Stimulated activated memory B cell treated with anti-CD40 and anti-IgM and Interleukin-4, amounts not matched to agents 10 μg/mL and 1 μg/mL and 100 μg/mL, for 72 hours (primary cell): ENCODE measurements around the gene HAND2.
A peak's percentile ranks its signal among the peaks of the same experiment; 100 is the strongest.

Source experiments
- ATAC-seq: fragments of 150-1000 bp; cut with Tn5 transposase; 2 replicates; pipeline ENCODE4 v1.10.0; 2021
- H3K27ac Mint-ChIP-seq: one replicate; pipeline ENCODE4 v1.8.0; 2022; ENCODE audit warnings: mild to moderate bottlenecking, mixed read lengths
- H3K27me3 Mint-ChIP-seq: one replicate; pipeline ENCODE4 v1.8.0; 2022; ENCODE audit warnings: mixed read lengths
- H3K36me3 Mint-ChIP-seq: one replicate; pipeline ENCODE4 v1.8.0; 2022; ENCODE audit warnings: mixed read lengths
- H3K4me1 Mint-ChIP-seq: one replicate; pipeline ENCODE4 v1.8.0; 2022; ENCODE audit warnings: mixed read lengths
- H3K4me3 Mint-ChIP-seq: one replicate; pipeline ENCODE4 v1.8.0; 2022; ENCODE audit warnings: mild to moderate bottlenecking, moderate library complexity, mixed read lengths
- H3K9me3 Mint-ChIP-seq: one replicate; pipeline ENCODE4 v1.8.0; 2022; ENCODE audit warnings: mixed read lengths

The HAND2 gene

GRCh38 chr4:173518425-173519102, 11.5 kb downstream of the HAND2 start:
- H3K9me3 Mint-ChIP-seq, result peaks cover 12% of the 10 kb centered on the region
- H3K4me1 Mint-ChIP-seq, result peaks cover 6% of the 10 kb centered on the region
- H3K27ac Mint-ChIP-seq, result no peak overlapping the region
- H3K27me3 Mint-ChIP-seq, result peaks cover 89% of the 10 kb centered on the region
- H3K36me3 Mint-ChIP-seq, result peaks cover 17% of the 10 kb centered on the region
- no peak for ATAC-seq
- peak overlapping the region; percentile 19 for H3K4me3 Mint-ChIP-seq

DNA sequence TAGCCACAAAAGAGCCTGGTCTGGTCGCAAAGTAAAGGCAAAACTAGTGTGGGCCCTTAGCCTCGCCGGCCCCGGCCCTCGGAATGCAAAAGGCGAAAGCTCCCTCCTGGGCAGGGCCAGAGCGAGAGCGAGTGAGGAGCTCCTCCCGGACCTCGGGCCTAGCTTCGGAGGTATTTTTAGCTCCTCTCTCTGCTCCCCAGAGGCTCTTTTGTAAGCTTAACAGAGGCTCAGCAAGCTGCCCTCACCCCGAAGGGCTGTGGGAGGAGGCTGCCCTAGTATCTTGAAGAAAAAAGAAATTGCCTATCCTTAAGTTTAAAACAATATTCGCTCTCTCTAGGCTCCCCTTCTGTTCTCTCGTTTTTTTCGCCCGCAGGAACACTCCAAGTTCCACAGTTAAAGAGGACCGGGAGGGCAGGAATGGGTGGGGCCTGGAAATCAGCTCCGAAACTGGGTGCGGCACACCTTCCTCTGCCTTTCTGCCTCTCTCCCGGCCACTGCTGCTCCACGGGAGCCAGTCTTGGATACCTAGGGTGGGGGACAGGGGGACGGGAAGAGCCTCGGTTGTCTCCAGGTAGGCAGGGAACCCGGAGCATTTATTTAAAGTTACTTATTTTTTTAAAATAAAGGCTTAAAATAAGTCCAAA, 12.1 kb downstream of the HAND2 start:
- H3K36me3 Mint-ChIP-seq, result peaks cover 13% of the 10 kb centered on the region
- ATAC-seq, result no peak
- no peak overlapping the region for H3K27ac Mint-ChIP-seq
- H3K4me3 Mint-ChIP-seq, result no peak overlapping the region
- peaks cover 87% of the 10 kb centered on the region for H3K27me3 Mint-ChIP-seq
- H3K9me3 Mint-ChIP-seq, result peaks cover 9% of the 10 kb centered on the region
- peaks cover 6% of the 10 kb centered on the region for H3K4me1 Mint-ChIP-seq

DNA sequence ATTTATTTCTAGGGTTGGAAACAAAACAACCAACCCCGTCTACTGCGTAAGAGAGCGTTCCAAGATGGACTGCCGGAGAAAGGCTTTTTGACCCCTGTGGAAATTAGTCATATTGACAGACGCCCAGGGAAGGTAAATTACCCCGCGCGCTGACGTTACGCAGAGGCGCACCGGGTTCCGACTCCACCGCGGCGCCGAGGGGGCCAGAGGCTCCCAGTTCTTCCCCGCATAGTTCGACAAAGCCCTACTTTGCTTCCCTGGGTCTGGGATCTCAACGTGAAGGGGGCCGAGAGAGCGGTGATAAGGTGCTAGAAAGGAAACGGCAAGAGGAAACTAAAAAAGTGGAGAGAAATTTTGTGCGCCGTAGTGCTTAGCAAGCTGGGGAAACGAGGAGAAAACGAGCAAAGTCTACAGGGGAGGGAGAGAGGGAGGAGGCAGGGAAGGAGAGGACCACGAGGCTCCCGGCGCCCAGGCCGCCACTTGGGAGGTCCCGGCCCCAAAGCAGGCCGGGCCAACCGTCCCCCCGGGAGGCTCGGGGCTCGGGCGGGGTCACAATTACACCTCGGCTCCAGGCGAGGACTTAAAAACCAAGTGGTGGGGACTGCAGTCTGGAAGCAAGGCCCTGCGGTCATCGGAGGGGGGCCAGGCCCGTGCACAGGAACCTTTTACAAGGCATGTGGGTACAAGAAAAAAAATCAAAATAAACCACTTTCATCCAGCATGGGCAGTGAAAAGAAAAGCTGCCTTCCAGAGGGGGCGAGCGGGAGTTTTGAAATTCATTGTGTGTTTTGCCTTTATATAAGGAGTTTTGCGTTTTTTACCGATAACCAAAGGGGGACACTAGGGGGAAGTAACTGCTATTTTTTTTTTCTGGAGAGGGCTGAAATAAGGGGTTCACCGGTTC, 13.2 kb downstream of the HAND2 start:
- Mint-ChIP-seq H3K27me3 (peaks cover 88% of the 10 kb centered on the region), H3K4me3 (peak overlapping the region; percentile 25), H3K27ac (no peak overlapping the region), H3K4me1 (peaks cover 6% of the 10 kb centered on the region), H3K36me3 (peaks cover 13% of the 10 kb centered on the region), H3K9me3 (peaks cover 9% of the 10 kb centered on the region)
- ATAC-seq, result no peak

DNA sequence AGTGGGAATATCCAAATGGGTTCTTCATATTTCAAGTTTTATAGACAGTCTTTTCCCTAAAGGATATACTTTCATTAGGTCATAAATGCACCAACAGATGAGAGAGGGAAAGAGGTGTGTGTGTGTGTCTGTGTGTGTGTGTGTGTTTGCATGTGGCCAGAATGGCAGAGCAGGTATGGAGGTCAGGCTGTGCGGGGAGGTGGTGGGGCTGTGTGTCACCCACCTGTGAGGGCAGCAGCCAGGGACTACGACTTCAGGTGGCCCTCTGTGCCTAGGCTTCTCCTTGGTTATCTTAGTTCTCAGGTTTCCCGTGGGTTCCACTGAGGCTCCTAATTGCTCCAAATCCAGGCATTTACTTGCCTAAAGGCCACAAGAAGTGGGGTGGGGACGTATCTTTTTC, 14.6 kb downstream of the HAND2 start:
- Mint-ChIP-seq H3K4me1 (peaks cover 6% of the 10 kb centered on the region), H3K27ac (no peak overlapping the region), H3K27me3 (peaks cover 83% of the 10 kb centered on the region), H3K36me3 (peaks cover 13% of the 10 kb centered on the region), H3K9me3 (peaks cover 9% of the 10 kb centered on the region), H3K4me3 (no peak overlapping the region)
- no peak for ATAC-seq

GRCh38 chr4:173514641-173515217, 15.3 kb downstream of the HAND2 start:
- Mint-ChIP-seq H3K9me3 (peaks cover 9% of the 10 kb centered on the region), H3K36me3 (peaks cover 13% of the 10 kb centered on the region), H3K27ac (no peak overlapping the region), H3K4me1 (peaks cover 6% of the 10 kb centered on the region), H3K27me3 (peaks cover 83% of the 10 kb centered on the region), H3K4me3 (no peak overlapping the region)
- no peak for ATAC-seq

DNA sequence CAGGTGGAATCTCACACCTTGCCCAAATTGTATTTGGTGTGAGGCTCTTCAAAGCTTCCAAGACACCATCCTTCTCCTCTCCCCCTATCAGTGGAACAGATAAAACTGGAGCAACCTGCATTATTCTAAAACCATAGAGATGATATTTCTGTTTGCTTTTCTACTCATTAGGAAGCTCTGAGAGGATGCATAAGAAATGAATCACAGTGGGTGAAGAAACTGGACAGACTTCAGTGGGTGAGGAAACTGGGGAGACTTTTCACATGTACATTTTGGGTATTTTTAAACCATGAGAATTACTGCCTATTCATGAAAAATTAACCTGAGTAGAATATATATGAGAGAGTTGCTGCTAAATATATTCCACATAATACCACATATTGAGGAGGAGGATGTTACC, 16.4 kb downstream of the HAND2 start:
- Mint-ChIP-seq H3K9me3 (peaks cover 6% of the 10 kb centered on the region), H3K4me3 (no peak overlapping the region), H3K27me3 (peaks cover 84% of the 10 kb centered on the region), H3K36me3 (peaks cover 13% of the 10 kb centered on the region), H3K27ac (no peak overlapping the region), H3K4me1 (peaks cover 12% of the 10 kb centered on the region)
- no peak for ATAC-seq

- ATAC-seq, result no peak
- no peak overlapping the region for H3K4me3 Mint-ChIP-seq
- no peak overlapping the region for H3K27ac Mint-ChIP-seq
- peaks cover 18% of the 10 kb centered on the region for H3K36me3 Mint-ChIP-seq
- peaks cover 84% of the 10 kb centered on the region for H3K27me3 Mint-ChIP-seq
- peaks cover 6% of the 10 kb centered on the region for H3K9me3 Mint-ChIP-seq
- H3K4me1 Mint-ChIP-seq, result peaks cover 28% of the 10 kb centered on the region
These were observed 18.2 kb downstream of the HAND2 start for GRCh38 chr4:173511787-173512361.

GRCh38 chr4:173509036-173510001, 20.7 kb downstream of the HAND2 start:
- Mint-ChIP-seq H3K27ac (no peak overlapping the region), H3K36me3 (peaks cover 6% of the 10 kb centered on the region), H3K4me3 (peak overlapping the region; percentile 73), H3K9me3 (no peaks in the 10 kb centered on the region), H3K4me1 (peaks cover 43% of the 10 kb centered on the region), H3K27me3 (peaks cover 85% of the 10 kb centered on the region)
- ATAC-seq, result no peak

DNA sequence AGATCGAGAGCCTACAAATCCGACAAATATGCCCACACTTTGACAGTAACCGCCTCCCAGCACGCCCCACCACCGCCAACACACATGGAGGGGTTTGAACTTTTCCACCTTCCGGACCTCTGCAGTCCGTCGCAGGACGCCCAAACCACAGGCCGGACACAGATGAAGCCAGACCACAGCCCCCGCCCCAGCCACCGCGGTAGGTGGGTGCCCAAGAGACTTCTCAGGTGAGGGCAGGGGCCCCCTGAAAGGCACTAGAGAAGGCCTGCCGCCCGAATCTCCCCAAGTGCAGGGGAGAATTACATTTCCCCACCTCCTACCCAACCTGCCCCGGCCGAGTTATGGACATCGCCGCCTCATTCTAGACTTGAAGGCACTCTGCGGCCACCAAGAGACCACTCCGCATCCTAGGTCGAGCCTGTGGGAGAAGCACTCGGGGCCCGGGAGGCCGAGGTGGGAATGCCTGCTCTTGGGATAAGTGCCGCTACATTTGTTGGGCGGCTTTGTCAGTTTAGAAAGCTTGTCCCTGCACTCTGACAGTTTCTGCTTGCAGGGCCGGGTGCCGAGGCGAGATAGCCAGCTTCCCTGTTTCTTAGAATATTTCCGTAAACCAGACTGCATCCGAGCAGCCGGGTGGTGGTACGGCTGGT, 21.5 kb downstream of the HAND2 start:
- H3K4me3 Mint-ChIP-seq, result peak overlapping the region; percentile 73
- H3K27ac Mint-ChIP-seq, result no peak overlapping the region
- peaks cover 6% of the 10 kb centered on the region for H3K36me3 Mint-ChIP-seq
- H3K9me3 Mint-ChIP-seq, result no peaks in the 10 kb centered on the region
- H3K27me3 Mint-ChIP-seq, result peaks cover 93% of the 10 kb centered on the region
- ATAC-seq, result no peak
- peaks cover 43% of the 10 kb centered on the region for H3K4me1 Mint-ChIP-seq

DNA sequence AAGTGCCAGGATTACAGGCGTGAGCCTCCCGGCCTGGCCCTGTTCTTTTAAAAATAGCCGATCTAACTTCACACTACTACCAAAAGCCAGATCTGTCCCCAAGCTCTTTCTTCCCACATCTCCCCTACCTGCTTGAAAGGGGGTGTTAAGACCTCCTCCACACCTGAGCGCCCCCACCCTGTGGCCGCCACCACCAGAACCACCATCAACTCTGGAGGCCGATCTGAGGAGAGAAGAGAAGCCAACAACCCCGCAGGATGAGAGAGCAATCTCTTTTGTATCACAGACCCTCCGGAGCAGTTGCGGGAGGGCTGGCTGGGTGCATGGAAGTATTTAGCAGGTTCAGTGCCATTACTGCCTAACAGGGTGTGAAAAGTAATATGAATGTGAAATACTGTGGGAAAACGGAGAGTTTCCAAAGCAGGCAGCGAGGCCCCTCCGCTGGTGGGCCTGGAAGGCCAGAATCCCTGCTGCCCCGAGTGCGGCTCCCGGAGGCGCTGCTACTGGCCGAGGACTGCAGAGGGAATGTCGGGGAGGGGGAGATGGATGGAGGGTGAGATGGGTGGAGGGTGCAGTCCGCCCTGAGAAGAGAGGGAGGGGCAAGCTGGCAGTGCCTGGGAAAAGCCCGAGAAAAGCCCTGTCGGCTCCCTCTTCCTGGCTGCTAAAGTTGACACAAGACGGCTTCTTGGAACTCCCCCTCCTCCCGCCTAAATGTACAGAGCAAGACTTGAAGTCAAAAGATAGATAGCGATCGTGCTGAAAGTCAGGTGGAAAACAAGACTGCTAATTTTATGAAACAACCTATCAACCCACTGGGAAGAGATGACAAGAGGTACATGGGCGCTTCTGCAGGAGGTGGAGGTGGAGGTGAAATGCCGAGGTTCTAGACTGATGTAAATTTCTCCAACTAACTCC, 22.3 kb downstream of the HAND2 start:
- Mint-ChIP-seq H3K9me3 (no peaks in the 10 kb centered on the region), H3K4me3 (peak overlapping the region; percentile 73), H3K4me1 (peaks cover 43% of the 10 kb centered on the region), H3K27ac (no peak overlapping the region), H3K27me3 (peaks cover 94% of the 10 kb centered on the region), H3K36me3 (peaks cover 6% of the 10 kb centered on the region)
- ATAC-seq, result no peak

- peaks cover 43% of the 10 kb centered on the region for H3K4me1 Mint-ChIP-seq
- ATAC-seq, result no peak
- no peak overlapping the region for H3K27ac Mint-ChIP-seq
- H3K27me3 Mint-ChIP-seq, result peaks cover 91% of the 10 kb centered on the region
- no peaks in the 10 kb centered on the region for H3K9me3 Mint-ChIP-seq
- H3K36me3 Mint-ChIP-seq, result peaks cover 6% of the 10 kb centered on the region
- H3K4me3 Mint-ChIP-seq, result peak overlapping the region; percentile 50
These were observed 23.3 kb downstream of the HAND2 start for GRCh38 chr4:173506597-173507211.

- Mint-ChIP-seq H3K27ac (no peak overlapping the region), H3K4me3 (peak overlapping the region; percentile 21)
These were observed 24.0 kb downstream of the HAND2 start for GRCh38 chr4:173505924-173506518.

More at GRCh38 chr4:173505924-173506518, 24.0 kb downstream of the HAND2 start:
- peak; percentile 68 for ATAC-seq
- Mint-ChIP-seq H3K27me3 (peaks cover 97% of the 10 kb centered on the region), H3K36me3 (peaks cover 6% of the 10 kb centered on the region), H3K9me3 (no peaks in the 10 kb centered on the region), H3K4me1 (peaks cover 48% of the 10 kb centered on the region)
